Mesenchymal stem cell (in vitro differentiated cells and primary cell): Measurements from ENCODE around the gene MKI67.

ENCODE experiments used
- DNase-seq: peaks from one replicate; pipeline ENCODE4 v3.0.0-alpha.2; 2013
- H2AFZ ChIP-seq: one replicate; pipeline ENCODE4 v1.6.1; 2013; ENCODE audit warnings: low read depth, mild to moderate bottlenecking, control low read depth, inconsistent platforms, low read length, moderate library complexity
- H2AK5ac ChIP-seq: 2 replicates; pipeline ENCODE4 v1.6.1; 2013; ENCODE audit warnings: low read length, moderate library complexity, mild to moderate bottlenecking, inconsistent platforms; ENCODE audit not compliant: severe bottlenecking
- H2BK120ac ChIP-seq: one replicate; pipeline ENCODE4 v1.6.1; 2013; ENCODE audit warnings: low read depth, mild to moderate bottlenecking, inconsistent platforms, low read length, moderate library complexity
- H2BK12ac ChIP-seq, 2 experiments: one replicate each; pipeline ENCODE4 v1.6.1; 2013; ENCODE audit warnings: inconsistent platforms in 2 of 2, low read length in 2 of 2, mild to moderate bottlenecking in 2 of 2, moderate library complexity in 2 of 2, control low read depth in 1 of 2
- H2BK15ac ChIP-seq: one replicate; pipeline ENCODE4 v1.6.1; 2013; ENCODE audit warnings: mild to moderate bottlenecking, low read depth, inconsistent platforms; ENCODE audit not compliant: poor library complexity, severe bottlenecking
- H2BK5ac ChIP-seq: 2 replicates; pipeline ENCODE4 v1.6.1; 2013; ENCODE audit warnings: low read depth, mild to moderate bottlenecking, low read length, control low read depth, inconsistent platforms; ENCODE audit not compliant: poor library complexity, severe bottlenecking
- H3K14ac ChIP-seq, 2 experiments: one replicate each; pipeline ENCODE4 v1.6.1; 2013; ENCODE audit warnings: inconsistent platforms in 2 of 2, low read length in 2 of 2, control low read depth in 1 of 2, mild to moderate bottlenecking in 1 of 2, moderate library complexity in 1 of 2
- H3K18ac ChIP-seq, 2 experiments: one replicate each; pipeline ENCODE4 v1.6.1; 2013; ENCODE audit warnings: inconsistent platforms in 2 of 2, low read length in 2 of 2, control low read depth in 1 of 2, low read depth in 1 of 2, mild to moderate bottlenecking in 1 of 2
- H3K23ac ChIP-seq, 2 experiments: one replicate each; pipeline ENCODE4 v1.6.1; 2013; ENCODE audit warnings: inconsistent platforms in 2 of 2, low read length in 2 of 2, mild to moderate bottlenecking in 2 of 2, moderate library complexity in 2 of 2, control low read depth in 1 of 2
- H3K27ac ChIP-seq: 2 replicates; pipeline ENCODE4 v1.5.1; 2013; ENCODE audit warnings: mild to moderate bottlenecking, moderate library complexity, low read length, control low read depth, inconsistent platforms; ENCODE audit not compliant: poor library complexity, severe bottlenecking
- H3K27me3 ChIP-seq, 2 experiments: 2 replicates each; pipeline versions ENCODE4 v1.6.1 to v1.7.0; 2013; ENCODE audit warnings: low read length in 2 of 2, mild to moderate bottlenecking in 2 of 2, moderate library complexity in 2 of 2, control low read depth in 1 of 2, inconsistent platforms in 1 of 2; ENCODE audit not compliant: control insufficient read depth in 1 of 2, insufficient read depth in 1 of 2
- H3K36me3 ChIP-seq, 2 experiments: 2 replicates each; pipeline versions ENCODE4 v1.6.1 to v1.7.0; 2013; ENCODE audit warnings: low read length in 2 of 2, control low read depth in 1 of 2, inconsistent platforms in 1 of 2, low read depth in 1 of 2, mild to moderate bottlenecking in 1 of 2; ENCODE audit not compliant: insufficient read depth in 2 of 2, control insufficient read depth in 1 of 2
- H3K4ac ChIP-seq, 2 experiments: one replicate each; pipeline ENCODE4 v1.6.1; 2013; ENCODE audit warnings: inconsistent platforms in 2 of 2, low read length in 2 of 2, mild to moderate bottlenecking in 2 of 2, moderate library complexity in 2 of 2, control low read depth in 1 of 2, low read depth in 1 of 2
- H3K4me1 ChIP-seq: 2 replicates; pipeline ENCODE4 v1.6.1; 2013; ENCODE audit warnings: low read depth, low read length, control low read depth; ENCODE audit not compliant: control insufficient read depth, insufficient read depth
- H3K4me2 ChIP-seq: 2 replicates; pipeline ENCODE4 v1.6.1; 2013; ENCODE audit warnings: low read length, mild to moderate bottlenecking, inconsistent platforms; ENCODE audit not compliant: poor library complexity, severe bottlenecking
- H3K4me3 ChIP-seq, 2 experiments: 2 replicates each; pipeline versions ENCODE4 v1.5.1 to v1.7.0; 2013; ENCODE audit warnings: low read length in 2 of 2, mild to moderate bottlenecking in 2 of 2, control low read depth in 1 of 2, low read depth in 1 of 2; ENCODE audit not compliant: insufficient read depth in 1 of 2
- H3K79me1 ChIP-seq: replicated peaks from 2 replicates; pipeline ENCODE4 v1.6.1; 2013; ENCODE audit warnings: mild to moderate bottlenecking, control low read depth, low read length, inconsistent platforms; ENCODE audit not compliant: poor library complexity, severe bottlenecking
- H3K9ac ChIP-seq: 2 replicates; pipeline ENCODE4 v1.7.0; 2013; ENCODE audit warnings: mild to moderate bottlenecking, low read length, moderate library complexity
- H3K9me3 ChIP-seq: 2 replicates; pipeline ENCODE4 v1.7.0; 2013; ENCODE audit warnings: mild to moderate bottlenecking, low read length; ENCODE audit not compliant: control insufficient read depth
- H4K8ac ChIP-seq: one replicate; pipeline ENCODE4 v1.6.1; 2013; ENCODE audit warnings: inconsistent platforms, mild to moderate bottlenecking, low read length, moderate library complexity
- H4K91ac ChIP-seq: one replicate; pipeline ENCODE4 v1.6.1; 2013; ENCODE audit warnings: mild to moderate bottlenecking, low read length, inconsistent platforms
- WGBS: methylation state at CpG from one replicate; pipeline ENCODE4 v1.1.7; 2013; ENCODE audit warnings: mixed read lengths; 5-methylcytosine and 5-hydroxymethylcytosine counted together

MKI67 gene

DNA sequence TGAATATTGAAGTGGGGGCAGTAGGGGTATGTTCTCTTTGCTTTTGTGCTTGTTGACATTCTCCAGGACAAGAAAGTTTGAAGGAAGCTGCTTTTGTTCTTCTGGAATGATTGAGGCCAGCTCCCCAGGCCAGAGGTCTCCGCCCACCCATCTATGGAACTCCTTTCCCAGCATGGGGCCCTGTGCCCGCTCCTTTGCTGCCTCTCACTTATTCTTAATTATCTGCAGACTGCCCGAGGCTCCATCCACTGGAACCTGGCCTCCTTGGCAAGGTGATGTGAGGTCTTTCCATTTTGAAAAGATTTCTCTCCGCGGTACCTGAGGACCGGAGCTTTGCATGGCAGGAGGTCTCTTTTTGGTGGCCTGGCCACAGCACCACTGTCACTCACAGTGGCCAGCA lies 39.3 kb upstream of the MKI67 start:
- no peak for DNase-seq
- H3K36me3 ChIP-seq, result no peaks in the 10 kb centered on the region
- H3K4me2 ChIP-seq, result no peak overlapping the region
- no peak overlapping the region for H2BK5ac ChIP-seq
- H3K79me1 ChIP-seq, result no peaks in the 10 kb centered on the region
- no peak overlapping the region for H2AK5ac ChIP-seq
- H2BK120ac ChIP-seq, result no peak overlapping the region
- no peak overlapping the region for H2AFZ ChIP-seq
- H2BK12ac ChIP-seq, result no peak overlapping the region
- no peak overlapping the region for H3K14ac ChIP-seq
- no peak overlapping the region for H3K4ac ChIP-seq
- H3K27ac ChIP-seq, result no peak overlapping the region
- H3K4me3 ChIP-seq, result no peak overlapping the region
- H3K9me3 ChIP-seq, result no peaks in the 10 kb centered on the region
- peaks cover 7 to 38% of the 10 kb centered on the region in 2 experiments for H3K27me3 ChIP-seq
- no peak overlapping the region for H3K23ac ChIP-seq
- no peaks in the 10 kb centered on the region for H3K4me1 ChIP-seq
- WGBS, result 69% methylated on average over 6 of the region's 6 CpGs
- H3K9ac ChIP-seq, result no peak overlapping the region
- no peak overlapping the region for H4K91ac ChIP-seq
- no peak overlapping the region for H4K8ac ChIP-seq
- no peak overlapping the region for H3K18ac ChIP-seq
- H2BK15ac ChIP-seq, result no peak overlapping the region

DNA sequence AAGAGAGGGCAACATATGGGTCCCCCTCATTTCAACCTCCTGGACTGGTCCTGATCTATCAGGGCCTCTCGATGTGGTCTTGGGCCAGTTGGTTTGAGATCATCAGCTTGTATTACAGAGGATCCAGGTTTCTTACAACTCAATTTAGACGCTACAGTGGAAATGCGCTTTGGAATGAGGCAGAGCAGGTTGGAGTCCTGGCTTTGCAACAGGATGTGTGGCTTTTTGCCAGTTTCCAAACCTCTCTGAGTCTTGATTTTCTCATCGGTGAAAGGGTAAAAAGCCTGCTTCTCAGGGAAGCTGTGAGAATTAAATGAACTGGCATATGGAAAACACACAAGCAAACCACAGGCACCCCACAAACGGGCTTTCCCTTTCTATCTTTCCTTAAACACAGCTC lies 37.5 kb upstream of the MKI67 start:
- H2BK120ac ChIP-seq, result no peak overlapping the region
- H4K8ac ChIP-seq, result no peak overlapping the region
- H3K4me1 ChIP-seq, result no peaks in the 10 kb centered on the region
- no peak overlapping the region for H3K27ac ChIP-seq
- no peak overlapping the region for H3K14ac ChIP-seq
- no peak overlapping the region for H3K9ac ChIP-seq
- H3K23ac ChIP-seq, result no peak overlapping the region
- WGBS, result 93% methylated on average over 4 of the region's 5 CpGs
- no peak overlapping the region for H3K4ac ChIP-seq
- no peaks in the 10 kb centered on the region for H3K79me1 ChIP-seq
- DNase-seq, result no peak
- no peak overlapping the region for H2BK12ac ChIP-seq
- H2AFZ ChIP-seq, result no peak overlapping the region
- no peak overlapping the region for H3K4me2 ChIP-seq
- H2AK5ac ChIP-seq, result no peak overlapping the region
- H2BK5ac ChIP-seq, result no peak overlapping the region
- no peak overlapping the region for H3K18ac ChIP-seq
- H3K4me3 ChIP-seq, result no peak overlapping the region
- H3K36me3 ChIP-seq, result no peaks in the 10 kb centered on the region
- no peak overlapping the region for H2BK15ac ChIP-seq
- peaks cover 15 to 43% of the 10 kb centered on the region in 2 experiments for H3K27me3 ChIP-seq
- H3K9me3 ChIP-seq, result no peaks in the 10 kb centered on the region
- H4K91ac ChIP-seq, result no peak overlapping the region

DNA sequence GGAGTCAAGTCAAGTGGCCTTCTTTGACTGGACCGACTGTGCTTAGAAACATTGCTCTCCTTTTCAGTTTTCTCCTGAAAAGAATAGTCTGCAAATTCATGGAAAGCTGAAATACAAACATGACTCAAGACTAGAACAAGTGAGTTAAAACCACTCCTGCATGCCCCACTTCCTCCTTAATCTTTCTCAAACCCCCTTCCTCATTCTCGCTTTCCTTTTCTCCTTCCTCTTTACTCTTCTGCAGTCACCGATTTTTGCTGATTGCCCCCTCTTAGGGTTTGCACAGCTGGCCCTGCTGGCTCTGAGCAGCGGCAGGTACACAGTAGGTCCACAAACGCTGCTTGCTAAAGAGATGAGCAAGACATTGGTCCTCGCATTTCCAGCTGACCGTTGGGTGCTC lies 34.8 kb upstream of the MKI67 start:
- Histone ChIP-seq H2BK12ac (no peak overlapping the region), H3K4me3 (no peak overlapping the region), H3K18ac (no peak overlapping the region), H3K4ac (no peak overlapping the region), H3K27ac (no peak overlapping the region), H4K91ac (no peak overlapping the region), H3K14ac (no peak overlapping the region), H3K79me1 (no peaks in the 10 kb centered on the region), H3K36me3 (no peaks in the 10 kb centered on the region), H3K23ac (no peak overlapping the region), H2BK120ac (no peak overlapping the region), H3K4me1 (no peaks in the 10 kb centered on the region), H2AK5ac (no peak overlapping the region), H3K27me3 (peaks cover 23 to 65% of the 10 kb centered on the region in 2 experiments), H2AFZ (no peak overlapping the region), H4K8ac (no peak overlapping the region), H3K9me3 (no peaks in the 10 kb centered on the region), H3K4me2 (no peak overlapping the region), H2BK15ac (no peak overlapping the region), H3K9ac (no peak overlapping the region), H2BK5ac (no peak overlapping the region)
- DNase-seq, result no peak
- 80% methylated on average over 7 of the region's 7 CpGs for WGBS

DNA sequence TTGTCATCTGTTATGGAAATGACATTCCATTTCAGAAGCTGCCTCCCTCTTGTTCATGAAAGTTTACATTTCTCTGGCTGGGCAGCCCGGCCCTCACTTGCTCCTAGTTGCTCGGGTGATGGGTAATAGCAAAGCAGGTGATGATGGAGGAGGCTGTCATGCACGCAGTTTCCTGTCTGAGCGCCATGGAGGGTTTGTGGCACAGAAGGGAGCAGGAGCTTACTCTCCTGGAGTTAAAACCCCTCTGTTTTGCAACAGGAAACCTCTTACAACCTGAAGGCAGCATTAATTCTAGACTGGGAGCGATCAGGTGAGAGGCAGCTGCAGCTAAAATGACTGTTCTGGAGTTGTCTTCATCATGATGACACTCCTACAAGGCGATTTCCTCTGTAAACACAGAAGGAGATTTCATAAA lies 34.1 kb upstream of the MKI67 start:
- no peak overlapping the region for H3K23ac ChIP-seq

More for the DNA sequence above, 34.1 kb upstream of the MKI67 start:
- H4K91ac ChIP-seq, result no peak overlapping the region
- WGBS, result 79% methylated on average over 5 of the region's 6 CpGs
- no peak overlapping the region for H2BK5ac ChIP-seq
- H3K27ac ChIP-seq, result no peak overlapping the region
- no peaks in the 10 kb centered on the region for H3K9me3 ChIP-seq
- H4K8ac ChIP-seq, result no peak overlapping the region
- H2BK120ac ChIP-seq, result no peak overlapping the region
- no peak overlapping the region for H3K18ac ChIP-seq
- H3K4me2 ChIP-seq, result no peak overlapping the region
- no peaks in the 10 kb centered on the region for H3K79me1 ChIP-seq
- no peak overlapping the region for H2BK12ac ChIP-seq
- no peak overlapping the region for H2AK5ac ChIP-seq
- no peaks in the 10 kb centered on the region for H3K36me3 ChIP-seq
- no peak overlapping the region for H3K9ac ChIP-seq
- no peak overlapping the region for H3K14ac ChIP-seq
- no peak overlapping the region for H3K4ac ChIP-seq
- DNase-seq, result no peak
- no peak overlapping the region for H2BK15ac ChIP-seq
- no peaks in the 10 kb centered on the region for H3K4me1 ChIP-seq
- peaks cover 23 to 71% of the 10 kb centered on the region in 2 experiments for H3K27me3 ChIP-seq
- no peak overlapping the region for H2AFZ ChIP-seq
- H3K4me3 ChIP-seq, result no peak overlapping the region
